ENCODE measurements around the gene TRIM47. TPM values are rescaled to one million over a fixed set of nuclear protein-coding genes. Genes with fewer than 3 reads are reported as not detected.

Gene TRIM47
- total RNA-seq, 1 experiment from 2014 or later, result 86.7 TPM

DNA sequence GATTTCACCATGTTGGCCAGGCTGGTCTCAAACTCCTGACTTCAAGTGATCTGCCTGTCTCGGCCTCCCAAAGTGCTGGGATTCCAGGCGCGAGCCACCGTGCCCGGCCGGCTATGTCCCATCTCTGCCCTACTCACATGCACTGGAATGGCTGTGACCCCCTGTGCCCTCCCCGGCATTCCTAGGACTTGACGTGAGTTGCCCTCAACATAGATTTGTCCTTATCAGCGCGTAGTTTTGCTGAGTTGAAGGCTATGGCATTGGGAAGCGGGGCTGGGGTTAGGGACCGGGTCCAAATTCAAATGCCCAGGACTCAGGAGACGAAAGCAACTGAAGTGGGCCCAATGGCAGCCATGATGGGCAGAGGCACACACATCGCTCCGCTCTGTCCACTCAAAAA is 40.0 kb downstream of the TRIM47 start:
- no peak for ATAC-seq
- POLR2A ChIA-PET, result interaction anchor here (0.6 to 1.7 kb wide), 2 partner anchors 12 to 17 kb away, joined by 3 to 4 read pairs; no protein-coding TSS in a partner anchor

More for the DNA sequence above, 40.0 kb downstream of the TRIM47 start:
- Histone ChIP-seq H3K36me3 (ENCODE audit: control insufficient read depth in 1 of 2, insufficient read depth in 2 of 2, low read length in 2 of 2) (no peaks in the 10 kb centered on the region), H3K4me2 (ENCODE audit: low read length) (no peak overlapping the region), H3K9me3 (ENCODE audit: control insufficient read depth in 1 of 2, insufficient read depth in 1 of 2, low read depth in 1 of 2, low read length in 2 of 2) (no peaks in the 10 kb centered on the region), H3K4me3 (replicated peaks in 1 of 2; ENCODE audit: low read depth in 1 of 2, low read length in 2 of 2) (no peak overlapping the region), H3K9me2 (ENCODE audit: insufficient read depth) (no peaks in the 10 kb centered on the region), H3K27ac (ENCODE audit: low read depth, low read length) (no peak overlapping the region), H2AFZ (ENCODE audit: low read depth, low read length, poor library complexity, severe bottlenecking) (no peak overlapping the region), H3K27me3 (ENCODE audit: insufficient read depth, low read length) (no peaks in the 10 kb centered on the region), H4K20me1 (ENCODE audit: insufficient read depth) (no peaks in the 10 kb centered on the region), H3K4me1 (ENCODE audit: control insufficient read depth in 1 of 2, insufficient read depth in 2 of 2, low read length in 2 of 2) (peaks cover 0 to 11% of the 10 kb centered on the region in 2 experiments; a peak in 1 of 4 replicates), H3K79me2 (ENCODE audit: insufficient read depth, low read length) (no peaks in the 10 kb centered on the region), H3K9ac (ENCODE audit: low read length) (no peak overlapping the region)
- intact Hi-C loops (cut with micrococcal nuclease), result no loop called here
- ChIA-PET CTCF (no interaction called here), RAD21 (ENCODE audit: low non-redundant PET in 1 of 2, low total read pairs in 2 of 2, uncharacterized antibody in 2 of 2, unreplicated experiment in 2 of 2) (no interaction called here)
- BruUV-seq (replicated peaks), result no TSS peak
- DNase-seq (ENCODE audit: low read depth, low spot score), result no peak
- TF ChIP-seq EGR1 (IDR thresholded peaks at IDR 0.05; ENCODE audit: low read depth) (no peak), JUND (IDR thresholded peaks at IDR 0.05) (no peak), ATF3 (IDR thresholded peaks at IDR 0.05) (no peak), POLR2A (IDR thresholded peaks at IDR 0.05; ENCODE audit: borderline replicate concordance, extremely low read depth, insufficient read depth, insufficient read length) (no peak), ZNF274 (IDR thresholded peaks at IDR 0.05; ENCODE audit: low read depth, low read length) (no peak), POLR2AphosphoS5 (IDR thresholded peaks at IDR 0.05; ENCODE audit: low read depth, low read length) (no peak), CEBPB (IDR thresholded peaks at IDR 0.05; ENCODE audit: low read depth) (no peak), CTCF (IDR thresholded peaks at IDR 0.05 in 2 of 3, conservative IDR thresholded peaks at IDR 0.05 in 1 of 3; ENCODE audit: borderline replicate concordance in 1 of 3, insufficient read depth in 1 of 3, low read depth in 2 of 3, low read length in 2 of 3) (no peak), CBX3 (IDR thresholded peaks at IDR 0.05; ENCODE audit: low read depth) (no peak), SP1 (IDR thresholded peaks at IDR 0.05; ENCODE audit: low read depth) (no peak), RAD21 (IDR thresholded peaks at IDR 0.05; ENCODE audit: low read depth) (no peak), ZFX (IDR thresholded peaks at IDR 0.05) (no peak), EZH2phosphoT487 (IDR thresholded peaks at IDR 0.05; ENCODE audit: borderline replicate concordance) (no peak), FOSL1 (IDR thresholded peaks at IDR 0.05; ENCODE audit: low read depth) (no peak), EZH2 (IDR thresholded peaks at IDR 0.05) (no peak)
- TF ChIP-seq, protein P1, sequence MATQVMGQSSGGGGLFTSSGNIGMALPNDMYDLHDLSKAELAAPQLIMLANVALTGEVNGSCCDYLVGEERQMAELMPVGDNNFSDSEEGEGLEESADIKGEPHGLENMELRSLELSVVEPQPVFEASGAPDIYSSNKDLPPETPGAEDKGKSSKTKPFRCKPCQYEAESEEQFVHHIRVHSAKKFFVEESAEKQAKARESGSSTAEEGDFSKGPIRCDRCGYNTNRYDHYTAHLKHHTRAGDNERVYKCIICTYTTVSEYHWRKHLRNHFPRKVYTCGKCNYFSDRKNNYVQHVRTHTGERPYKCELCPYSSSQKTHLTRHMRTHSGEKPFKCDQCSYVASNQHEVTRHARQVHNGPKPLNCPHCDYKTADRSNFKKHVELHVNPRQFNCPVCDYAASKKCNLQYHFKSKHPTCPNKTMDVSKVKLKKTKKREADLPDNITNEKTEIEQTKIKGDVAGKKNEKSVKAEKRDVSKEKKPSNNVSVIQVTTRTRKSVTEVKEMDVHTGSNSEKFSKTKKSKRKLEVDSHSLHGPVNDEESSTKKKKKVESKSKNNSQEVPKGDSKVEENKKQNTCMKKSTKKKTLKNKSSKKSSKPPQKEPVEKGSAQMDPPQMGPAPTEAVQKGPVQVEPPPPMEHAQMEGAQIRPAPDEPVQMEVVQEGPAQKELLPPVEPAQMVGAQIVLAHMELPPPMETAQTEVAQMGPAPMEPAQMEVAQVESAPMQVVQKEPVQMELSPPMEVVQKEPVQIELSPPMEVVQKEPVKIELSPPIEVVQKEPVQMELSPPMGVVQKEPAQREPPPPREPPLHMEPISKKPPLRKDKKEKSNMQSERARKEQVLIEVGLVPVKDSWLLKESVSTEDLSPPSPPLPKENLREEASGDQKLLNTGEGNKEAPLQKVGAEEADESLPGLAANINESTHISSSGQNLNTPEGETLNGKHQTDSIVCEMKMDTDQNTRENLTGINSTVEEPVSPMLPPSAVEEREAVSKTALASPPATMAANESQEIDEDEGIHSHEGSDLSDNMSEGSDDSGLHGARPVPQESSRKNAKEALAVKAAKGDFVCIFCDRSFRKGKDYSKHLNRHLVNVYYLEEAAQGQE (IDR thresholded peaks at IDR 0.05; ENCODE audit: low read depth), result no peak

Data from HCT116 (cell line).